ENCODE data around the gene ALKBH5.

- TF ChIP-seq POLR2A (IDR thresholded peaks at IDR 0.05; ENCODE audit: extremely low read depth, insufficient read length) (no peak), CTCF (IDR thresholded peaks at IDR 0.05; ENCODE audit: low read depth, low read length) (no peak), MAX (IDR thresholded peaks at IDR 0.05; ENCODE audit: low read depth, low read length) (no peak)
Observed at GRCh38 chr17:18194394-18194793, 10.8 kb downstream of the ALKBH5 start.

All from NB4 (cell line).